Left ventricle myocardium inferior (tissue), 1 donor: ENCODE data around the gene DIP2B. TPM values are rescaled to one million over a fixed set of nuclear protein-coding genes. Genes with fewer than 3 reads are reported as not detected.

Experiments
- DNase-seq: peaks from one replicate; pipeline ENCODE4 v3.0.0-alpha.2; 2020
- H3K27ac ChIP-seq: fragments of 200-600 bp; replicated peaks from 2 replicates; pipeline ENCODE4 v1.8.0; 2021
- H3K27me3 ChIP-seq: fragments of 200-600 bp; 2 replicates; pipeline ENCODE4 v1.8.0; 2021; ENCODE audit warnings: low read depth
- H3K36me3 ChIP-seq: fragments of 200-600 bp; 2 replicates; pipeline ENCODE4 v1.8.0; 2021
- H3K4me1 ChIP-seq: fragments of 200-600 bp; 2 replicates; pipeline ENCODE4 v1.8.0; 2021
- H3K4me3 ChIP-seq: fragments of 200-600 bp; 2 replicates; pipeline ENCODE4 v1.8.0; 2021; ENCODE audit warnings: mild to moderate bottlenecking, moderate library complexity
- H3K9me3 ChIP-seq: fragments of 200-600 bp; replicated peaks from 2 replicates; pipeline ENCODE4 v1.8.0; 2021
- CTCF ChIP-seq: fragments of 200-600 bp; IDR thresholded peaks from 2 replicates; pipeline ENCODE4 v1.8.0; 2021; ENCODE audit warnings: antibody characterized with exemption, mild to moderate bottlenecking, borderline replicate concordance
- intact Hi-C: fragments of 100-400 bp; cut with micrococcal nuclease; formaldehyde crosslinking; loops from one replicate; pipeline ENCODE4 v1.11.0; 2022
- total RNA-seq: library from RNA; stranded (reverse); fragmentation: NEBNext Ultra II Directional; extraction: Animal tissue kit (Norgen Biotek cat#: 25700); gene quantifications from one replicate; pipeline ENCODE4 v1.2.1, GENCODE V29; 2021
- donor health status: DM: no; HTN: yes; CAD: no; lungs with severe emphysema.

DIP2B gene
- total RNA-seq, 1 donor from 2014 or later = 13.2 TPM

- DNase-seq = no peak
- Histone ChIP-seq H3K9me3 (no peaks in the 10 kb centered on the region), H3K27ac (no peak overlapping the region), H3K4me3 (no peak overlapping the region), H3K4me1 (peaks cover 33% of the 10 kb centered on the region), H3K27me3 (no peaks in the 10 kb centered on the region), H3K36me3 (no peaks in the 10 kb centered on the region)
- TF ChIP-seq CTCF = no peak
- intact Hi-C loops = no loop called here
These were observed 54.2 kb downstream of the DIP2B start for GRCh38 chr12:50558970-50559369.

- H3K9me3 ChIP-seq = no peaks in the 10 kb centered on the region
- intact Hi-C loops = no loop called here
- no peak for DNase-seq
- no peaks in the 10 kb centered on the region for H3K36me3 ChIP-seq
- H3K4me3 ChIP-seq = no peak overlapping the region
- no peak overlapping the region for H3K27ac ChIP-seq
- H3K4me1 ChIP-seq = peaks cover 49% of the 10 kb centered on the region
- no peaks in the 10 kb centered on the region for H3K27me3 ChIP-seq
- no peak for TF ChIP-seq CTCF
These were observed 58.0 kb downstream of the DIP2B start for GRCh38 chr12:50562520-50563433.

GRCh38 chr12:50563434-50563787 is 58.6 kb downstream of the DIP2B start:
- Histone ChIP-seq H3K4me3 (no peak overlapping the region), H3K4me1 (peaks cover 55% of the 10 kb centered on the region), H3K9me3 (no peaks in the 10 kb centered on the region), H3K27me3 (no peaks in the 10 kb centered on the region), H3K27ac (no peak overlapping the region), H3K36me3 (no peaks in the 10 kb centered on the region)
- DNase-seq = no peak
- TF ChIP-seq CTCF = no peak
- intact Hi-C loops = no loop called here

- intact Hi-C loops = no loop called here
- DNase-seq = no peak
- peaks cover 65% of the 10 kb centered on the region for H3K4me1 ChIP-seq
- no peak for TF ChIP-seq CTCF
- H3K4me3 ChIP-seq = no peak overlapping the region
- no peaks in the 10 kb centered on the region for H3K9me3 ChIP-seq
- no peaks in the 10 kb centered on the region for H3K27me3 ChIP-seq
- no peak overlapping the region for H3K27ac ChIP-seq
- H3K36me3 ChIP-seq = no peaks in the 10 kb centered on the region
These were observed 59.6 kb downstream of the DIP2B start for GRCh38 chr12:50564237-50564947.

GRCh38 chr12:50564948-50565297 is 60.1 kb downstream of the DIP2B start:
- no peak overlapping the region for H3K4me3 ChIP-seq
- no peaks in the 10 kb centered on the region for H3K9me3 ChIP-seq
- intact Hi-C loops = no loop called here
- H3K27me3 ChIP-seq = no peaks in the 10 kb centered on the region
- no peaks in the 10 kb centered on the region for H3K36me3 ChIP-seq
- no peak for DNase-seq
- H3K27ac ChIP-seq = no peak overlapping the region
- TF ChIP-seq CTCF = no peak
- H3K4me1 ChIP-seq = peaks cover 70% of the 10 kb centered on the region
